ENCODE results near the gene CPA4.

GRCh38 chr7:130364451-130364850 is 71.5 kb downstream of the CPA4 start:
- TF ChIP-seq CTCF (IDR thresholded peaks at IDR 0.05) = no peak
- TF ChIP-seq POLR2A (IDR thresholded peaks at IDR 0.05) = no peak
